Measurements from ENCODE around the gene SLC49A4. TPM values are rescaled to one million over a fixed set of nuclear protein-coding genes. Genes with fewer than 3 reads are reported as not detected.

The SLC49A4 gene
- total RNA-seq, 1 donor from 2014 or later = 9.5 TPM

DNA sequence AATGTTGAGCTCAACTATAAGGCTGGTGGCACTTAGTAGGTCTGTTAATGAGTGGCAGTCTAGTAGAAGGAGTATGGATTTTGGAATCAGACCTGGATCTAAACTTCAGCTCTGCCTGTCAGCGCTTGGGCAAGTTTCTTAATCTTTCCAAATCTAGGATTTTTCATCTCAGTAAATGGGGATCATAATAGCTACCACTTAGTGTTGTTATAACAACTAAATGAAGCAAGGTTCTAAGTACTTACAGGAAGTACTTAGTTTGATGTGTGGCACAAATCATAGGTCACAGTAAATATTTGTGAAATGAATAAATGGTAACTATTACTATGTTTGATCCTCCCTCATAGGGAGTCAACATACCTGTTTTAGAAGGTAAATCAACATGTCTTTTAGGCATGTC, 31.4 kb downstream of the SLC49A4 start:
- intact Hi-C loops (cut with DNase I) = no loop called here
- no peak for DNase-seq (ENCODE audit: low spot score)

DNA sequence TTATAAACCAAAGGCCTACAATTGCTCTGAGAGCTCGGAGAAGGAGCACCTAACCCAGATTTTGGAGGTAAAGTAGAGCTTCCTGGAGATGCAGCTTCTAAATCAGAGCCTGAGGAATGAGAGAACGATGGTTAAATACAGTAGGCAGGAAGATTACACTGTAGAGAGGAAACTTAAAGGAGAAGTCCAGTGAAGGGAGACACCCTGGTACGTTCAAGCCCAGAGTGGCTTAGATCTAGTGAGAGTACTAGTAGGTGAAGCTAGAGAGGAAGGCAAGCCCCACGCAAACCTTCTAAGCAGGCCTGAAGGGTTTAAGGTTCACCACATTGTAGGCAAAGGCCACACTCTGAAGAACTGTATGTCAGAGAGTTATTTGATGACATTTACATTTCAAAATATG, 33.4 kb downstream of the SLC49A4 start:
- intact Hi-C loops (cut with DNase I) = no loop called here
- DNase-seq (ENCODE audit: low spot score) = no peak

DNA sequence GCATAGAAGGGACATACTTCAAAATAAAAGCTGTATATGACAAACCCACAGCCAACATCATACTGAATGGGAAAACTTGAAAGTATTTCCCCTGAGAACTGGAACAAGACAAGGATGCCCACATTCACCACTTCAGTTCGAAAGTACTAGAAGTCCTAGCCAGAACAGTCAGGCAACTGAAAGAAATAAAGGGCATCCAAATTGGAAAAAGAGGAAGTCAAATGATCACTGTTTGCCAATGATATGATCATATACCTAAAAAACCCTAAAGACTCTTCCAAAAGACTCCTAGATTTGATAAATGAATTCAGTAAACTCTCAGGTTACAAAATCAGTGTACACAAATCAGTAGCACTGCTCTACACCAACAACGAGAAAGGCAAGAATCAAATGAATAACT, 40.7 kb downstream of the SLC49A4 start:
- intact Hi-C loops (cut with DNase I) = no loop called here
- no peak for DNase-seq (ENCODE audit: low spot score)

DNA sequence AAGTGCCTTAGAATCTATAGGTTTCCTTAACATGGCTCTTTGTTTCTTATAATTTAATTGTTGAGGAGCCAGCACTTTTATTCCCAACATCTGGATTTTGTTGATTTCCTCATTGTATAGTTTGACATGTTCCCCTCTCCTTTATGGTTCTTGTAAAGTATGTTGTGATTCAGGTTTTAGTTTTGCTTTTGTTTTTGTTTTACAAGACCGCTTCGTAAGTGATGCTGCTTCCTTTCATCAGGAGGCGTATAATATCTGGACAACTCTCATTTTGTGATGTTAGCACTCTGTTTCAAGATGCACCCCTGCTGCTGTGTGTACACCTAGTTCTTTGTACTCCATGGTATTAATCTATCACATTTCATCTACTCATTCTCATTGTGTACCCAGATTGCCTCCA, 48.7 kb downstream of the SLC49A4 start:
- intact Hi-C loops (cut with DNase I) = no loop called here

DNA sequence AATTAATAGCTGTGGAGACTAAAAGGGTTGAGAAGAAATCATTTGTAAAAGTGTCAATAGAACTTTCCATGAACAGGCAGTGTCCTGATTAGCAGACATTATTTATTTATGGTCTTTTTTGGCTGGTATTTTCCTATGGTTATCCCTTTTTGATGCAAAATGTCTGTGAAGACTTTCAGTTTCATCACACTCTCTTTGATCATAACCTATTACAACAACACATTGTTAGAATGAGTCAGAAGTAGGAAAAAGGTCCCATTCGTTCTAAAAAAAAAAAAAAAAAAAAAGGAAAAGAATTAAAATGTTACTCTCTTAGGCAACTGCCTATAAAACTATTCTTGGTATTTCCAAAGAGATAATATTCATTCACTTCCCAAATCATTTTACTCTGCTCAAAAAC, 62.1 kb downstream of the SLC49A4 start:
- intact Hi-C loops (cut with DNase I) = no loop called here
- no peak for DNase-seq (ENCODE audit: low spot score)

More for the DNA sequence above, 48.7 kb downstream of the SLC49A4 start:
- DNase-seq (ENCODE audit: low spot score) = no peak

DNA sequence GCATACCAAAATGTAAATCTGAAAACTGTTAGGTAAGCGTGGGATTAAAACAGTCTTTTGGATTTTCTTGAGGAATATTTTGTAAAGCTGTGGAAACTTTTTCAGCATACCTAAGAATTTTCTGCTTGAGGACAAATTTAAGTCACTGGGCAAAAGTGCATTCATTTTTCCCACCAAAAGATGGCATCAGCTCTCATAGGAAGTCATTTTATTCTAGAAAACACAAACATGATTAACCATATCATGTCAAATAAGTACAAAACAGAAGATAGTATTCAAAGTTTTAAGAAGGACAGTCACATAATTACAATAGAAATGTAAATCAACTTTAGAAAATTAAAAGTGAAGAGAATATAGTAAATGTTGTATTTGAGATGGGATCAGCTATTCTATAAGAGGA, 63.5 kb downstream of the SLC49A4 start:
- intact Hi-C loops (cut with DNase I) = loop anchor here (2.0 kb wide), 1 partner anchor 170 kb away; no protein-coding TSS in a partner anchor
- DNase-seq (ENCODE audit: low spot score) = no peak

DNA sequence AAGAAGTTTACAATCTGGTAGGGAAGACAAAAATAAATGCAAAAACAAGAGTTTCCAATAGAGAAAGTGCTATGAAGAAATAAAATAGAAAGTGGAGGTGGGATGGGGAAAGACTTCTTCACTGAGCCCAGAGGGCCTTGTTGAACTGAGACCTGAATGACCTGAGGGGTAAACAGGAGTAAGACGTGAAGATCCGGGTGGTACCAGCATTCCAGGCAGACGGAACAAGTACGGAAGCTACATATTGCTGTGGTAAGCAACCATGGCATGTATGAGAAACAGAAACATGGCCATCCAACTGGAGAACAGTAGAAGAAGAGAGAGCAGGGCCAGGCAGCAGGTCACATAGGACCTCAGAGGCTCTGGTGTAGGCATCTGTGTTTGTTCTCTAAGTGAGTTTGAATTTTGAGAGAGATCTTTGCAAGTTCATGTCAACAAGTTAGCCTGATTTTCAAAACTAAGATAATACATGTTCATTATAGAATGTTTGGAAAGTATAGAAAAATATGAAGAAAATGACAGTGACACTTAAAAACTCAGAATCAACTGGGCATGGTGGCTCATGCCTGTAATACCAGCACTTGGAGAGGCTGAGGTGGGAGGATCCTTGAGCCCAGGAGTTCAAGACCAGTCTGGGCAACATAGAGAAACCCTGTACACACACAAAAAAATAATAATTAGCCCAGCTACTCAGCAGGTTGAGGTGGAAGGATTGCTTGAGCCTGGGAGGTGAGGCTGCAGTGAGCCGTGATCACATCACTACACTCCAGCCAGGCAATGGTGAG, 64.3 kb downstream of the SLC49A4 start:
- DNase-seq (ENCODE audit: low spot score) = no peak
- intact Hi-C loops (cut with DNase I) = loop anchor here (2.0 kb wide), 1 partner anchor 170 kb away; no protein-coding TSS in a partner anchor

DNA sequence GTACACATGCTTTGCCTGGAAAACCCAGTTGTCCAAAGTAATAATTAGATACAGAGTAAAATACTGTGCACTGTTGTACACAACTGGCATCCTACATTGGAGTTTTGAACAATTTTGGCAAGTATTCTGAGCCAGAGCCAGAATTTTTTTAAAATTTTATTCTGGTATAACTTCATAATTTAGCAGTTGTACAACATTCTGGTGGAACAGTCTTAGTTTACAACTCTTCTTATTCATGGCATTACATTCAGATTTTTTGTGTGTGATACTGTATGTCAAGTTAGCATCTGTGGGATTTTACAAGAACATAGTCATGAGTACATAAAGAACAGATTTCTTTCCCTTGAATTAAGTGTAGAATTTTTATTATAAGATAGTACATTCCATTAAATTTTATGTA, 67.5 kb downstream of the SLC49A4 start:
- no peak for DNase-seq (ENCODE audit: low spot score)
- intact Hi-C loops (cut with DNase I) = loop anchor here (10.0 kb wide), 1 partner anchor 392 kb away; no protein-coding TSS in a partner anchor

DNA sequence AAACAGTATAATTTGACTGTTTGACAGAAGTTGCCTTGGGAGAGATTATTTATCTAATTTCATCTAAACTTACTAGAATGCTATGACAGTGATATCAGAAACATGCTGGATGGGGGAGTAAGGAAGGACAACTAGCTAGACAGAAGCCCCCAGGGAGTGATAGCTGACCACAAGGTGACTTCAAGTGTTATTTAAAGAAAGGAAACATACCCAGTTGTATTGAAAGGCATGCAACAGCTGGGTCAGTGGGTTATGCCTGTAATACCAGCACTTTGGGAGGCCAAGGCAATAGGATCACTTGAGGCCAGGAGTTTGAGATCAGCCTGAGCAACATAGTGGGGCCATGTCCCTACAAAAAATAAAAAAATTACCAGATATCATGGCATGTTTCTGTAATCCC, 69.6 kb downstream of the SLC49A4 start:
- intact Hi-C loops (cut with DNase I) = loop anchor here (10.0 kb wide), 1 partner anchor 390 kb away; no protein-coding TSS in a partner anchor
- DNase-seq (ENCODE audit: low spot score) = no peak

DNA sequence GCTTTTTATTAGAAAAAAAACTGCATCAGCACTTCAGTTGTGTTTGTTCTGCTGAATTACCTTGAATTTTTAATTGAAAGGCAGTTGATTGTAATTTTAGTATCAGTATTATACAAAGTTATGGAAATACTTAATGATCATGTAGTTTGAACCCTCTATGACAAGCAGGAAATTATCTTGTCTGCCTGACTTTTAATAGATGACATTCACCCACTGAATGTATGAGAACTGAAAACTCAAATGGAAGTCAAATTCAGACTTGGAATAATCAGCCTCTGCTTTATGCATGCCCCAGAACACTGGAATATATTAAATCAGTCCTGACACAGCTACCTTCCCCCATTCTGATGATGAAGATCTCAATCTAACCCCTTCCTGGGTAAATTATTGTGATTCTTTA, 73.5 kb downstream of the SLC49A4 start:
- intact Hi-C loops (cut with DNase I) = loop anchor here (10.0 kb wide), 1 partner anchor 386 kb away; no protein-coding TSS in a partner anchor
- no peak for DNase-seq (ENCODE audit: low spot score)

DNA sequence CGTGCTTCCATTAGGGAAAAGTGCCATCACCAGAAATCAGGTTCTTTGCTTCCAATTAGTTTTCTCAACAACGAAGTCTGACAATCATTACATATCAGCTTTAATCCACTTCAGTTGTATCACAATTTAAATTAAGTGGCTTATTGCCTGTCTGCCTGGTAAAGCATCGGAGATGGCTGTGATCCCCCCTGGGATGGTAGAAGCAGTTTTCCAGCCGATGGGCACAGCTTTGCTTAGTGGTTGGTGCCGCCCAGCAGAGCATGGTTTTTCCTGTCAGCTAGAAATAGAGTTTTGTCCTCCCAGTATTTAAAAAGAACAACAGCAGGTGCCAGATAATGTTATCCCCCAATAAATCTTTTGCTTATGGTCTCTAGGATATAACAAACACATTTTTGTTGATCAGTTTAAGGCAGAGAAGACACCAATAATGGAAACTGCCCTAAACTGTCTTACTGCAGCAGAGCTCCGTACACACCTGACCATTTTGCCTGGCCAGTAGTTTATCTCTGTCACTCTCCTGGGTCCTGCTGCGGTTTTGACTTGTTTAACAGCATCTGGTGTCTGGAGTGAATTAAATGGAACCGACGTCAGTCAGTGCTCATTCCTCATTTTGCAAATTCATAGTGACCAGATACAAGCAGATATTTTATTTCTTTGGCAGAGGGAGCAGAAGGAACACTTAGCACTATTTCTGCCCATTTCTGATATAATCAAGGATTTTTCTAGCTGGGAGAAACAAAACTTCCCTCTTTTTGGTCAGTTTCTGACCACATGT, 79.1 kb downstream of the SLC49A4 start:
- DNase-seq (ENCODE audit: low spot score) = no peak
- intact Hi-C loops (cut with DNase I) = no loop called here

DNA sequence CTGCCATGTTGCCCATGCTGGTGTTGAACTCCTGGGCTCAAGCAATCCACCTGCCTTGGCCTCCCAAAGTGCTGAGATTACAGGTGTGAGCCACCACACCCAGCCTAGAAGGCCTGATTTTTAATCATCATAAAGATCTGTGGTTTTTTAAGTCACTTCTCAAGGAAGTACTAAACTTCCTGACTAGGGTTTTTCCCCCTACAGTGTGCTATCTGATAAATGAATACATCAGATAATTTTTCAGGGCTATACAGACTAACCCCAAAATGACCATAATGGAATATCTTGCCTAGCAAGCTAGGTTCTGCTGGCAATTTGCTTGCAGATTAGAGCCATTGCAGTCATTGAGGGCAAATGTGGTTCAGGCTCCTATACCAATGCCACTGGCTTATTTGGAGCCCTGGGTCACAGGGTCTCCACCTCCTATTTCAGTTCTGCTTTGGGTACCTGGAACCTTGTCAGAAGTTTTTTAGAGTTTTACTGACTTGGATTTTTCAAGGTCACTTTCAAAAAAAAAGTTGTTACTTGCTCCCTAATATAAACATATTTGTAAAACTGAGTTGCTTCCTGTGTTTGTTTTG, 80.8 kb downstream of the SLC49A4 start:
- DNase-seq (ENCODE audit: low spot score) = no peak
- intact Hi-C loops (cut with DNase I) = no loop called here

DNA sequence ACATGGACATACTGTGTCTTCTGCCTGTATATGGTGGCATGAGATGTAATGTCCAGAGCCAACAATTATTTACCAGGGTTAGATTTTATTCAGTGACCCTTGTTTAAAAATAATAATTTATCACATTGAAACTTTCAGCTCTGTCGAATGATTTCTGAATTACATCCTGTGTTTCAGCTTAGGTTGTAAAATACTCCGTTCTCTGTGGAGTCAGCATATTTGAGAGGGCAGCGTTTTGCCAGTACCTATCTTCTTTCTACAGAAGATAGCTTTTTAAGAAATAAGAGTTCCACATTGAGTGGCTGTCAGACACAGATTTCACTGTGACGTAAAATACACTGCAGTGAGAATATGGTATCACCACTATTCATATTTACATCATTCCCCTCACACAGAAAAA, 85.3 kb downstream of the SLC49A4 start:
- intact Hi-C loops (cut with DNase I) = no loop called here
- DNase-seq (ENCODE audit: low spot score) = no peak

DNA sequence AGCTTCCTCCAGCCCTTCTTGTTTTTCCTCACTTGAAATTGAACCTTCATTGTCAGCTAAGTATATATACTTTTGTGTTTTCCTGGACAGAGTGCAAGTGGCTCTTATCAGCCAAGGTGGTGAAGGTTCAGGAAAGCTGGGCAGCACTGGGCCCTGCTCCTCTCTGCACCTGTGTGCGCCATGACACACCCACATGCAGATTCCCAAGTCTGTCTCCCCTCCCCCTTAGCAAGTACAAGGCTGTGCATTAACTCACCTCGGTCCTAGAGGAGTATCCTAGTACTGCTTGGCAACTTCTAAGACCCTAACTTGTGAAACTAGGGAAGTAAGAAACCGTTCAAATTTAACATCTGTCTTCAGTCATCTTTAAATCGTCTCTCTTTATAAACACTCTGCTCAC, 85.8 kb downstream of the SLC49A4 start:
- no peak for DNase-seq (ENCODE audit: low spot score)
- intact Hi-C loops (cut with DNase I) = no loop called here

DNA sequence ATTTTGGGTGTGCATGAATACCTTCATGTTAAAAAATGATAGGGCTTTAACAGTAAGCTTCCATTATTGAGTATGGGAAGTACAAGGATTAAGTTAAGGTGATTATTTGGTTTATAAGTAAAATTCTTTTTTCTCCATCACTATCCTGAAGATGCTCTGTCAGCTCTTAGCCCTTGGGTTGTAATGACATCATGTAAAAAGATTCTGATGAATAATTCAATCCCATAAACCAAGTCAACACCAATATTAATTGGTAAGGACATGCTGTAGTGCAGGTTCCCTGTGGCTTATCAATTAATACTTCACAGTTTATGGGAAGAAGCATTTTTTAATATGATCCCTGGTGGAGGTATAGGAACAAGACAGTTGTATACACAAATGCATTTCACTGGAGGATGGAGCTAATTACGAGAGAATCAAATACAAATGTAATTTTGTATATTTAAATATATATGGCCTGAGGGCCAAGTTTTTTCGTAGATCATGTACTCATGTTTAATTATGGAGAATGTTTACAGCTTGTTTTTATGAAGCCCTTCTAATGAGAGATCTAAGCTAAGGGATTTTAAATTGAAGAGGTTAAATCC, 87.6 kb downstream of the SLC49A4 start:
- DNase-seq (ENCODE audit: low spot score) = no peak
- intact Hi-C loops (cut with DNase I) = no loop called here

DNA sequence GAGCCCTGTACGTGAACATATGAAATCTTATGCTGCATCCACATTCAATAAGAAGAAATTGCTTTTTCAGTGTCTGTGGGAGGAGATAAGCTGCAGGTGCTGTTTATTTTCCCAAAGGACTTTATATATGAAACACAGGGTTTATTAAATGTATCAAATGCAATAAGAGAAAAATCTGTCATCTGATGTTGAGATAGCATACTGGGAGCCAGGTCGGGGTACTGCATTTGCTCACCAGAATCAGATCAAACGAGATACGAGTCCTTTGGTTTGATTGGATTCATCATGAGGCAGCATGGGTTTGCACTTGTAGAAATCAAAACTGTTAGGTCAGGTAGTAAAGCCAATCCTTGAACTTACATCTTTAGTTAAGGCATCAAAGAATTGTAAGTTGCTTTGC, 91.4 kb downstream of the SLC49A4 start:
- intact Hi-C loops (cut with DNase I) = no loop called here
- DNase-seq (ENCODE audit: low spot score) = no peak

DNA sequence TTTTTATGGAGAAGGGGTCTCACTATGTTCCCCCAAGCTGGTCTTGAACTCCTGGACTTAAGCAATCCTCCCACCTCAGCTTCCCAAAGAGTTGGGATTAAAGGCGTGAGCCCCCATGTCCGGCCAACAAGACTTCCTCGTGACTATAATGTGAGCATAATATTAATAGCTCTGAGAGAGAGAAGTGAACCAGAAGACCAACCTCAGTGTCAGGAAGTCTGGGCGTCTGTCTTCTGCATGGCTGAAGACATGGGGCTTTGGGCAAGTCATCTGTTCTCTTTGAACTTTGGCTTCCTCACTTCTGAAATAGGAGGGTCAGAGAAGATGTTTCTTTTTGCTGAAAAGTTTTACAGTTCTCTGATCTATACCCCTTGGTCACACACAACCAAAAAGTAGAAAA, 92.1 kb downstream of the SLC49A4 start:
- no peak for DNase-seq (ENCODE audit: low spot score)
- intact Hi-C loops (cut with DNase I) = no loop called here

DNA sequence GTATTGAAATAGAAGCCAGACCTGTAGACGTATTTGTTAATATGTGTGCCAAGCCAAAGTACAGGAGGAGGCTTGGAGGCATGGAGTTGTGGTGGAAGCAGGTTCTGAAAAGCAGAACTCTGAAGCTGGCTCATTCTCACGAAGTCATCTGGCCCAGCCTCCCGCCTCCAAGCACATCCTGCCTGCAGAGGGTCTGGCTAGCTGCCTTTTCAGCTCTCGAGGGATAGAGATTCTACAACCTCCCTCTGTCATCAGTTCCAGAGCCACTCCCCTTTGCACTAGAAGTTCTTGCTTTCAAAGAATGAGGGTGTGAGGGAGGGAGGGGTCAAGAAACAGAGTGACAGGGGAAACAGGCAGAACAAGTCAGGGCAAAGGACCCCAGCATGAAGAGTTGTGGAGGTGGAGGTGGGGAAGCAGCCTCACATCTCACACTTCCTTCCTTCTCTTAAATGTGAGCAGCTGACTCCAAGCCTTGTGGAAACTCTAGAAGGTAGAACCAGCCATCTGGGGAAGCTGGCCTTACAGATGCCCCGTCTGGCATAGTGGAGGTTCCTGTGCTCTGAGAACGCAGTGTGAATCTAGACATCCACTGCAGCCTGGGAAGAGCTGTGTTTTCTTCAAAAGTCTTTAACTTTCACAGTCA, 95.3 kb downstream of the SLC49A4 start:
- no peak for DNase-seq (ENCODE audit: low spot score)
- intact Hi-C loops (cut with DNase I) = no loop called here

DNA sequence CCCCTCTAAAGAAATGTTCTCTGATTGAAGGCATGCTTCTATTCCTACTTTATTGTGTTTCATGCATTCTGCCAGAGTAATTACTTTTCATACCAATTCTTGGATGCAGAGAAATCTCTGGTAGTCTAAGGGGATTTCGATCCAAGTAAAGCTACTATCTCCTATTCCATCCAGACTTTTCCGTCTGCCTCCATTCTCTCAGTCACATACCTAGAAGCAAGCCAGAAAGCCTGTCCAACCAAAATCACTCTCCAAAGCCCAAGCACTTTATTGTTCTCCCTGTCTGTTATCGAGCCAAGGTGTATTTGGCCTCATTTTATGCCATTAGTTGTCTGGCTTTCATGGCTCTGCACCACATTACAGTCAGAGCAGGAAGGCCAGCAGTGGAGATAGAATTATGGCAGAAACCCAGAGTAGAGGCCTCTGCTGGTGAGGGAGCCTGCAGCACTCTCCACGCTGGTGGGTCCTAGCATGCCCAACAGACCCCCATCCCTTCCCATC, 95.9 kb downstream of the SLC49A4 start:
- intact Hi-C loops (cut with DNase I) = no loop called here
- no peak for DNase-seq (ENCODE audit: low spot score)
